GM10248 (cell line): Measurements from ENCODE around the gene LRRFIP2.

ENCODE experiments used
- CTCF ChIA-PET: fragments of 300-600 bp; sonication (Branson Sonifier 250); formaldehyde crosslinking; extraction: SDS; loops from one replicate; lab custom pipeline; 2021; ENCODE audit warnings: antibody characterized with exemption; lab: Yijun Ruan, JAX
- POLR2A ChIA-PET: fragments of 350-650 bp; sonication (Branson Sonifier 250); formaldehyde crosslinking; extraction: SDS; loops from one replicate; lab custom pipeline; 2020; ENCODE audit warnings: antibody characterized with exemption; lab: Yijun Ruan, JAX
- DNase-seq: peaks from one replicate; pipeline ENCODE4 v3.0.0; 2012; ENCODE audit errors: extremely low spot score
- CTCF ChIP-seq: IDR thresholded peaks from 2 replicates; pipeline ENCODE4 v1.5.1; 2012; ENCODE audit warnings: mild to moderate bottlenecking, low read depth; ENCODE audit errors: extremely low read depth, missing control alignments, control extremely low read depth

The LRRFIP2 gene

DNA sequence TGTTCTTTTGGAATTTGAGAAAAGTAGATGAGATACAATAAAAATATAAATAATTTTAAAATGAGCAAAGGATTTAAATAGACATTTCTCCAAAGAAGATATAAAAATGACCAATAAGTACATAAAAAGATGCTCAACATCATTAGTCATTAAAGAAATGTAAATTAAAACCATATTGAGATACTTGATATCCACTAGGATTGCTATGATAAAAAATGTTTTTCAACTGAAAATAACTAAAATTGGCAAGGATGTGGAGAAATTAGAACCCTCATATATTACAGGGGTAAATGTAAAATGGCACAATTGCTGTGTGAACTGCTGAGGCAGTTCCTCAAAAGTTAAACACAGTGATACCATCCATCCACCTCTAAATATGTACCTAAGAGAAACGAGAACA is 38.8 kb downstream of the LRRFIP2 start:
- CTCF ChIA-PET = no interaction called here
- POLR2A ChIA-PET = no interaction called here
- no peak for DNase-seq
- TF ChIP-seq CTCF = no peak

DNA sequence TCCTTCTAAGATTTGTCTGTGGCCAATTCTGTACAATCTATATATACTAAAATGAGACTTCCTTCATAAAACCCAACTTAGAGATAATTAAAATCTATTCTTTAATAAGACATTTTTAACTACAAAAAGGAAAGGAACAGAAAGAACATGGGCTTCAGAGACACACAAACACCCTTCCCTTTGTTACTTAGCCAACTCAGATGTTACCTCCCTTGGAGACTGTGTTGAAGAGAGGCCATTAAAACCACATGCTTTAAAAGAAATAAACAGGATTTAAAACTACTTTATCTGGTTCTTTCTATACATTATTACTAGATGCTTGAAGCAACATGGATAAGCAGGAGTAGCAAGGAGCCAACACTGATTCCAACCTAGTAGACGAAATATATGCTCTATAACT is 42.0 kb downstream of the LRRFIP2 start:
- no peak for TF ChIP-seq CTCF
- POLR2A ChIA-PET = no interaction called here
- no peak for DNase-seq
- CTCF ChIA-PET = interaction anchor here (1.2 kb wide), 1 partner anchor 18 kb away, joined by 3 read pairs; no protein-coding TSS in a partner anchor

GRCh38 chr3:37131860-37132144 is 42.6 kb downstream of the LRRFIP2 start:
- ChIA-PET POLR2A (no interaction called here), CTCF (interaction anchor here (1.2 to 1.6 kb wide), 2 partner anchors 11 to 17 kb away, joined by 3 to 4 read pairs; no protein-coding TSS in a partner anchor)
- no peak for TF ChIP-seq CTCF
- DNase-seq = no peak

DNA sequence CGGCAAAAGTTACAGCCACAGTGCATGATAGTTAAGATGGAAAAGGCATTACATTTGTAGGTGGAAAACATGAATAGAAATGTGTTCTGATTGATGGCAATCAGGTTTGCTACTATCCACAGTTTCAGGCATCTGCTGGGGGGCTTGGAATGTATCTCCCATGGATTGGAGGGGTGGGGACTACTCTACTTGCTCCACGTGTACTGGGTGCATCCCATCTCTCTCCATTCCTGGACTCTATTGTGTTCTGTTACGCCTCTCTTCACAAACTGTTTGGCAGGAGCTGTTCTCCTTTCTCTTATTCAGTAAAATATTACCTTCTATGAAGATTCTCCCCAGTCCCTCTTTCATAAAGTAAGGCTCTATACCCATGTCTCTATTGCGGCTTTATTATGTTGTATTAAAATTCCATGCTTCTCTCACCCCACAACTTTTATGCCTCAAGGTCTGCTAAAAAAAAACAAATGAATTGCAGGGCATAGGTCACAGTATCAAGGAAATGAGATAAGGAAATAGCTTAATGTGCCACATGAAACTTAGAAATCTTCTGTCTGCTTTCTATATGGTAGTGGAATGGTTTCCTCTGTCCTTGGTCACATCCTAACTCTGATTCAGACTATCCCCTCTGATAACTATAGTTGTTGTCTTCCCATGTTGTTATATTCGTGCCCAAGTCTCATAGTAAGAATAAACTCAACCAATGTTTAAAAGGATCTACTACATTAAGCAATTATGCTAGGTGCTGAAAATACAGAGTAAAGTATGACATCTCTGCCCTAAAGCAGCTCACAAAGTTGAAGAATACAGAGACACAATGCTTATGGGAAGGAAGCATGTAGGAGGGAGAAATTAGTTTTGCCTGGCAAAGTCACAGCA is 43.2 kb downstream of the LRRFIP2 start:
- no peak for DNase-seq
- TF ChIP-seq CTCF = no peak
- POLR2A ChIA-PET = no interaction called here
- CTCF ChIA-PET = interaction anchor here (1.2 to 1.8 kb wide), 3 partner anchors 11 to 19 kb away, joined by 3 to 4 read pairs (median 4); no protein-coding TSS in a partner anchor

GRCh38 chr3:37130448-37130847 is 43.9 kb downstream of the LRRFIP2 start:
- ChIA-PET POLR2A (no interaction called here), CTCF (interaction anchor here (1.6 to 1.8 kb wide), 2 partner anchors 10 to 20 kb away, joined by 4 read pairs; no protein-coding TSS in a partner anchor)
- no peak for DNase-seq
- TF ChIP-seq CTCF = no peak

- TF ChIP-seq CTCF = no peak
- ChIA-PET CTCF (interaction anchor here (1.8 kb wide), 1 partner anchor 20 kb away, joined by 4 read pairs; no protein-coding TSS in a partner anchor), POLR2A (no interaction called here)
- DNase-seq = no peak
These were observed 44.5 kb downstream of the LRRFIP2 start for GRCh38 chr3:37129871-37130270.
